Measurements from ENCODE around the gene SERPINA3. TPM values are rescaled to one million over a fixed set of nuclear protein-coding genes. Genes with fewer than 3 reads are reported as not detected.
"Not testable (repeated sequence)": the region's sequence is repeated elsewhere in the genome, so short reads cannot be mapped to it uniquely, and the experiment has no call there.

Gene SERPINA3
- total RNA-seq, 1 experiment from 2014 or later: 2.3 TPM

DNA sequence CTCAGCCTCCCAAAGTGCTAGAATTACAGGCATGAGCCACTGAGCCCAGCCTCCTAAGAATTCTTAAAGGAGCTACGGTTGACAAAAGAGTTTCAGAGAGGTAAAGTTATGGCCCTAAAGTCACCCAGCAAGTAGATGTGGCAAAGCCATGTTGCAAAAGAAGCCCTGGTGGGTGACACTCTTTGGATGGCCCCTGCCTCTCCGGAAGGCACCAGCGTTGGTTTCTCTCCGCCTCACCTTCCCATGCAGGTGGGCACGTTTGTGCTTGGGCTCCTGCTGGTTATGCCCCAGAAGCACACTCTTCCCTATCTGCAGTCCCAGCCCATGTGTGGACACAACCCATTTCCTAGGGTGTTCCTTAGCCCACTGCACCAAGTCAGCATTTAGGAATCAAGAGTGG is 9.5 kb upstream of the SERPINA3 start:
- ChIA-PET CTCF (interaction anchor here (0.9 kb wide), 1 partner anchor 21 kb away, joined by 3 read pairs; no protein-coding TSS in a partner anchor), POLR2A (no interaction called here)
- Histone ChIP-seq H3K27me3 (replicated peaks; ENCODE audit: control insufficient read depth, insufficient read depth, low read length) (no peaks in the 10 kb centered on the region), H3K4me3 (ENCODE audit: low read depth, low read length) (no peak overlapping the region), H3K4me1 (peaks cover 45% of the 10 kb centered on the region), H3K36me3 (ENCODE audit: control insufficient read depth, insufficient read depth, low read length) (no peaks in the 10 kb centered on the region), H3K9me3 (no peaks in the 10 kb centered on the region)
- Mint-ChIP-seq H3K27ac (ENCODE audit: unreplicated experiment) (no peak overlapping the region), H3K4me3 (ENCODE audit: unreplicated experiment) (no peak overlapping the region), H3K27me3 (ENCODE audit: insufficient read depth, unreplicated experiment) (no peaks in the 10 kb centered on the region), H3K9me3 (ENCODE audit: unreplicated experiment) (no peaks in the 10 kb centered on the region), H3K36me3 (ENCODE audit: insufficient read depth, unreplicated experiment) (peaks cover 5% of the 10 kb centered on the region), H3K4me1 (ENCODE audit: low read depth, unreplicated experiment) (peaks cover 27% of the 10 kb centered on the region)
- no peak for DNase-seq
- TF ChIP-seq, protein P1, sequence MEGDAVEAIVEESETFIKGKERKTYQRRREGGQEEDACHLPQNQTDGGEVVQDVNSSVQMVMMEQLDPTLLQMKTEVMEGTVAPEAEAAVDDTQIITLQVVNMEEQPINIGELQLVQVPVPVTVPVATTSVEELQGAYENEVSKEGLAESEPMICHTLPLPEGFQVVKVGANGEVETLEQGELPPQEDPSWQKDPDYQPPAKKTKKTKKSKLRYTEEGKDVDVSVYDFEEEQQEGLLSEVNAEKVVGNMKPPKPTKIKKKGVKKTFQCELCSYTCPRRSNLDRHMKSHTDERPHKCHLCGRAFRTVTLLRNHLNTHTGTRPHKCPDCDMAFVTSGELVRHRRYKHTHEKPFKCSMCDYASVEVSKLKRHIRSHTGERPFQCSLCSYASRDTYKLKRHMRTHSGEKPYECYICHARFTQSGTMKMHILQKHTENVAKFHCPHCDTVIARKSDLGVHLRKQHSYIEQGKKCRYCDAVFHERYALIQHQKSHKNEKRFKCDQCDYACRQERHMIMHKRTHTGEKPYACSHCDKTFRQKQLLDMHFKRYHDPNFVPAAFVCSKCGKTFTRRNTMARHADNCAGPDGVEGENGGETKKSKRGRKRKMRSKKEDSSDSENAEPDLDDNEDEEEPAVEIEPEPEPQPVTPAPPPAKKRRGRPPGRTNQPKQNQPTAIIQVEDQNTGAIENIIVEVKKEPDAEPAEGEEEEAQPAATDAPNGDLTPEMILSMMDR (IDR thresholded peaks at IDR 0.05; ENCODE audit: insufficient read depth in 1 of 2, low read depth in 1 of 2, low read length in 1 of 2, severe bottlenecking in 1 of 2, unreplicated experiment in 1 of 2): no peak
- intact Hi-C loops (cut with micrococcal nuclease; ENCODE audit: unreplicated experiment): no loop called here
- BruUV-seq (replicated peaks): no TSS peak

DNA sequence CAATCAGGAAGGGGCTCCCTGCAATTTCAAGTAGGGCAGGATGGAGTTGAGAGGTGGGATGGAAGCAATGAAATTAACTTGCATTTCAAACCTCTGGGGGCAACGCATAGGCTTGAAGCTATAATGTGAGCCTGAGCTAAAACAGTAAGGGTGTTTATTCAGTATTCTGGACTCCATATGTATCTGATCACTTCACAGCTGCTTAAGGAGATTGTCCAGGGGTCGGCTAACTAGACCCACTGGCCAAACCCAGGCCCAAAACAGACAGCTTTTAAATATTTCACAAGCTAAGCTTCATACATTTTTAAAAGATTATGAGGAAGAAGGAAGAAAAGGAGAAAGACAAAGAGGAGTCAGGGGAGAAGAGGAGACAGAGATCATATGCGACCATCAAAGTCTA is 6.8 kb upstream of the SERPINA3 start:
- H3K27me3 Mint-ChIP-seq (ENCODE audit: insufficient read depth, unreplicated experiment): no peaks in the 10 kb centered on the region
- H3K4me3 Mint-ChIP-seq (ENCODE audit: unreplicated experiment): no peak overlapping the region
- no TSS peak for BruUV-seq (replicated peaks)
- H3K27ac Mint-ChIP-seq (ENCODE audit: unreplicated experiment): no peak overlapping the region
- Histone ChIP-seq H3K4me1 (peaks cover 24% of the 10 kb centered on the region), H3K4me3 (ENCODE audit: low read depth, low read length) (no peak overlapping the region), H3K27me3 (replicated peaks; ENCODE audit: control insufficient read depth, insufficient read depth, low read length) (no peaks in the 10 kb centered on the region), H3K36me3 (ENCODE audit: control insufficient read depth, insufficient read depth, low read length) (no peaks in the 10 kb centered on the region), H3K9me3 (no peaks in the 10 kb centered on the region)
- peaks cover 5% of the 10 kb centered on the region for H3K36me3 Mint-ChIP-seq (ENCODE audit: insufficient read depth, unreplicated experiment)
- CTCF ChIA-PET: no interaction called here
- TF ChIP-seq, protein P1 (IDR thresholded peaks at IDR 0.05; ENCODE audit: insufficient read depth in 1 of 2, low read depth in 1 of 2, low read length in 1 of 2, severe bottlenecking in 1 of 2, unreplicated experiment in 1 of 2): no peak
- intact Hi-C loops (cut with micrococcal nuclease; ENCODE audit: unreplicated experiment): no loop called here
- POLR2A ChIA-PET: no interaction called here
- DNase-seq: no peak
- H3K4me1 Mint-ChIP-seq (ENCODE audit: low read depth, unreplicated experiment): peaks cover 10% of the 10 kb centered on the region
- no peaks in the 10 kb centered on the region for H3K9me3 Mint-ChIP-seq (ENCODE audit: unreplicated experiment)

DNA sequence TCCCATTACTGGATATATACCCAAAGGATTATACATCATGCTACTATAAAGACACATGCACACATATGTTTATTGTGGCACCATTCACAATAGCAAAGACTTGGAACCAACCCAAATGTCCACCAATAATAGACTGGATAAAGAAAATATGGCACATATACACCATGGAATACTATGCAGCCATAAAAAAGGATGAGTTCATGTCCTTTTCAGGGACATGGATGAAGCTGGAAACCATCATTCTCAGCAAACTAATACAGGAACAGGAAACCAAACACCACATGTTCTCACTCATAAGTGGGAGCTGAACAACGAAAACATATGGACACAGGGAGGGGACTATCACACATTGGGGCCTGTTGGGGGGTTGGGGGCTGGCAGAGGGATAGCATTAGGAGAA is 3.2 kb upstream of the SERPINA3 start:
- H3K36me3 Mint-ChIP-seq (ENCODE audit: insufficient read depth, unreplicated experiment); H3K4me3 ChIP-seq (ENCODE audit: low read depth, low read length); H3K4me1 Mint-ChIP-seq (ENCODE audit: low read depth, unreplicated experiment); BruUV-seq (replicated peaks); H3K9me3 Mint-ChIP-seq (ENCODE audit: unreplicated experiment); intact Hi-C loops (cut with micrococcal nuclease; ENCODE audit: unreplicated experiment); H3K27me3 Mint-ChIP-seq (ENCODE audit: insufficient read depth, unreplicated experiment); H3K9me3 ChIP-seq; H3K36me3 ChIP-seq (ENCODE audit: control insufficient read depth, insufficient read depth, low read length); H3K4me3 Mint-ChIP-seq (ENCODE audit: unreplicated experiment); POLR2A ChIA-PET; H3K27ac Mint-ChIP-seq (ENCODE audit: unreplicated experiment); CTCF ChIA-PET; H3K27me3 ChIP-seq (replicated peaks; ENCODE audit: control insufficient read depth, insufficient read depth, low read length); DNase-seq: not testable (repeated sequence)
- H3K4me1 ChIP-seq: peaks cover 17% of the 10 kb centered on the region

DNA sequence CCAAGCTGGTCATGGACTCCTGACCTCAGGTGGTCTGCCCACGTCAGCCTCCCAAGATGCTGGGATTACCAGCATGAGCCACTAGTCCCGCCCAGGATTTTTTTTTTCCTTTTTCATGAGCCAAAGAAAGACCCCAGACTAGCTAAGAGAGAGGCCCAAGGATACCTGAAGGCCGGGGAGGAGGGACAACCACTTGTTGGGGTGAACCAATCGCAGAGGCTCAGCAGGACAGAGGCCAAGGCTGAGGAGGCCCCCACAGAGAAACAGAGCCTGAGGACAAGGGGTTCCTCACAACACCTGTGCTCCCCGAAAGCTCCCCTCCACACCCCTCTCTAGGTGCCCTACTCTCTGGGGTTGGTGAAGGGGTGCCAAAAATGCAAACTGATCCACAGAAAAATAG is 1.0 kb upstream of the SERPINA3 start:
- H3K36me3 ChIP-seq (ENCODE audit: control insufficient read depth, insufficient read depth, low read length): no peaks in the 10 kb centered on the region
- H3K27me3 ChIP-seq (replicated peaks; ENCODE audit: control insufficient read depth, insufficient read depth, low read length): no peaks in the 10 kb centered on the region
- no peaks in the 10 kb centered on the region for H3K9me3 ChIP-seq
- H3K4me3 ChIP-seq (ENCODE audit: low read depth, low read length): no peak overlapping the region
- POLR2A ChIA-PET: no interaction called here
- H3K4me1 Mint-ChIP-seq (ENCODE audit: low read depth, unreplicated experiment): no peaks in the 10 kb centered on the region
- H3K9me3 Mint-ChIP-seq (ENCODE audit: unreplicated experiment): peaks cover 3% of the 10 kb centered on the region
- no peak for DNase-seq
- no peaks in the 10 kb centered on the region for H3K36me3 Mint-ChIP-seq (ENCODE audit: insufficient read depth, unreplicated experiment)
- no peaks in the 10 kb centered on the region for H3K27me3 Mint-ChIP-seq (ENCODE audit: insufficient read depth, unreplicated experiment)
- no peak overlapping the region for H3K27ac Mint-ChIP-seq (ENCODE audit: unreplicated experiment)
- intact Hi-C loops (cut with micrococcal nuclease; ENCODE audit: unreplicated experiment): no loop called here
- TF ChIP-seq, protein P1 (IDR thresholded peaks at IDR 0.05; ENCODE audit: insufficient read depth in 1 of 2, low read depth in 1 of 2, low read length in 1 of 2, severe bottlenecking in 1 of 2, unreplicated experiment in 1 of 2): no peak
- CTCF ChIA-PET: interaction anchor here (0.7 to 0.9 kb wide), 2 partner anchors 50 to 184 kb away, joined by 5 read pairs; partner anchors contain the start of gene SERPINA4
- H3K4me3 Mint-ChIP-seq (ENCODE audit: unreplicated experiment): no peak overlapping the region
- peaks cover 17% of the 10 kb centered on the region for H3K4me1 ChIP-seq
- BruUV-seq (replicated peaks): no TSS peak

Measured in Caco-2 (cell line).